NCI-H1930 (cell line): Measurements from ENCODE around the gene FAM3D.
A peak's percentile ranks its signal among the peaks of the same experiment; 100 is the strongest.

Experiments used
- DNase-seq, 2 experiments: peaks; one replicate each; lab custom pipeline; 2025; lab: John Stamatoyannopoulos, UW

Gene FAM3D

GRCh38 chr3:58591517-58592510 is 74.8 kb downstream of the FAM3D start:
- no peak for DNase-seq

GRCh38 chr3:58588030-58588614 is 78.5 kb downstream of the FAM3D start:
- no peak for DNase-seq

- no peak for DNase-seq
These were observed 79.8 kb downstream of the FAM3D start for GRCh38 chr3:58586776-58587192.

DNA sequence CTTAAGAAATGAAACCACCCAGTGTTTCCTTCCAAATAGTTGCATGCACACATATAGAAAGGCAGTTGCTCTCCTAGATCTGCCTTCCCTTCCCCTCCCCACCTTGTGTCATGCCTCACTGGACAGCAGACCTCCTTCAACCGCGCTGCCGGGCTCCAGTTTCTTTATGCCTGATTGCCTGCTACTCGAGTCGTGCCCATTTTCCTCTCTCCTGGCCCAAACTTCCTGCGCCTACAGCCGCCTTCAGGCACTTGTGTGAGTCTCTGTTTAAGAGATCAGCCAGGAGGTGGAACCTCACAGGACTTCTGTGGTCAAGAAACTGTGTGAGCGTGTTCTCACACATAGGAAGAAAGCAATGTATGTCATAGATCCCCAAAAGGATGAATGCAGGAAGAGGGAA is 80.6 kb downstream of the FAM3D start:
- DNase-seq: no peak

- peak; percentile 27 to 50 for DNase-seq
These were observed 81.4 kb downstream of the FAM3D start for GRCh38 chr3:58585005-58585786.

GRCh38 chr3:58584690-58585004 is 81.9 kb downstream of the FAM3D start:
- DNase-seq: no peak
